ENCODE data around the gene COPS6. TPM values are rescaled to one million over a fixed set of nuclear protein-coding genes. Genes with fewer than 3 reads are reported as not detected.

The COPS6 gene
- total RNA-seq, 1 donor, result 83.7 TPM

- no peak for TF ChIP-seq CTCF (IDR thresholded peaks at IDR 0.05; ENCODE audit: insufficient read depth, low read length)
- DNase-seq (ENCODE audit: low read depth), result no peak
- H3K4me3 ChIP-seq (ENCODE audit: low read depth, low read length), result no peak overlapping the region
Observed at GRCh38 chr7:100107890-100108289, 19.1 kb downstream of the COPS6 start.

GRCh38 chr7:100109521-100110163 is 20.9 kb downstream of the COPS6 start:
- H3K4me3 ChIP-seq (ENCODE audit: low read depth, low read length), result no peak overlapping the region
- no peak for TF ChIP-seq CTCF (IDR thresholded peaks at IDR 0.05; ENCODE audit: insufficient read depth, low read length)
- DNase-seq (ENCODE audit: low read depth), result no peak

GRCh38 chr7:100111156-100111555 is 22.4 kb downstream of the COPS6 start:
- TF ChIP-seq CTCF (IDR thresholded peaks at IDR 0.05; ENCODE audit: insufficient read depth, low read length), result no peak
- DNase-seq (ENCODE audit: low read depth), result no peak
- H3K4me3 ChIP-seq (ENCODE audit: low read depth, low read length), result no peak overlapping the region

GRCh38 chr7:100111914-100112313 is 23.1 kb downstream of the COPS6 start:
- no peak for DNase-seq (ENCODE audit: low read depth)
- no peak overlapping the region for H3K4me3 ChIP-seq (ENCODE audit: low read depth, low read length)
- no peak for TF ChIP-seq CTCF (IDR thresholded peaks at IDR 0.05; ENCODE audit: insufficient read depth, low read length)

- no peak for DNase-seq (ENCODE audit: low read depth)
- no peak for TF ChIP-seq CTCF (IDR thresholded peaks at IDR 0.05; ENCODE audit: insufficient read depth, low read length)
- no peak overlapping the region for H3K4me3 ChIP-seq (ENCODE audit: low read depth, low read length)
Observed at GRCh38 chr7:100115026-100115425, 26.3 kb downstream of the COPS6 start.

- no peak for DNase-seq (ENCODE audit: low read depth)
- no peak for TF ChIP-seq CTCF (IDR thresholded peaks at IDR 0.05; ENCODE audit: insufficient read depth, low read length)
- H3K4me3 ChIP-seq (ENCODE audit: low read depth, low read length), result peak overlapping the region; percentile 78
Observed at GRCh38 chr7:100118388-100119071, 29.8 kb downstream of the COPS6 start.

All from fibroblast of the aortic adventitia (primary cell).